Type B pancreatic cell (in vitro differentiated cells): ENCODE results near the gene SETD4. TPM values are rescaled to one million over a fixed set of nuclear protein-coding genes. Genes with fewer than 3 reads are reported as not detected.

Source experiments
- DNase-seq: peaks from one replicate; pipeline ENCODE4 v3.0.0; 2021; ENCODE audit warnings: mixed read lengths; ENCODE audit not compliant: unreplicated experiment; ENCODE audit errors: extremely low spot score
- H3K27ac Mint-ChIP-seq: 2 replicates; pipeline ENCODE4 v1.8.0; 2021; ENCODE audit warnings: mild to moderate bottlenecking, mixed read lengths
- H3K27me3 Mint-ChIP-seq: 2 replicates; pipeline ENCODE4 v1.8.0; 2021; ENCODE audit warnings: mixed read lengths
- H3K36me3 Mint-ChIP-seq: 2 replicates; pipeline ENCODE4 v1.8.0; 2021; ENCODE audit warnings: mixed read lengths
- H3K4me1 Mint-ChIP-seq: one replicate; pipeline ENCODE4 v1.8.0; 2021; ENCODE audit warnings: mixed read lengths; ENCODE audit not compliant: unreplicated experiment
- H3K4me3 Mint-ChIP-seq: 2 replicates; pipeline ENCODE4 v1.8.0; 2021; ENCODE audit warnings: mild to moderate bottlenecking, mixed read lengths
- H3K9me3 Mint-ChIP-seq: 2 replicates; pipeline ENCODE4 v1.8.0; 2021; ENCODE audit warnings: mixed read lengths
- total RNA-seq: library from RNA; stranded (reverse); gene quantifications from 2 replicates; pipeline ENCODE4 v1.2.1, GENCODE V29; 2021; ENCODE audit warnings: low replicate concordance
- TF ChIP-seq, protein P1 (sequence below): fragments of 200-600 bp; sonication (generic); conservative IDR thresholded peaks from 2 replicates; pipeline ENCODE4 v1.5.0; 2021; ENCODE audit warnings: antibody characterized with exemption, mild to moderate bottlenecking

SETD4 gene
- total RNA-seq, 1 donor from 2014 or later = 26.4 TPM

DNA sequence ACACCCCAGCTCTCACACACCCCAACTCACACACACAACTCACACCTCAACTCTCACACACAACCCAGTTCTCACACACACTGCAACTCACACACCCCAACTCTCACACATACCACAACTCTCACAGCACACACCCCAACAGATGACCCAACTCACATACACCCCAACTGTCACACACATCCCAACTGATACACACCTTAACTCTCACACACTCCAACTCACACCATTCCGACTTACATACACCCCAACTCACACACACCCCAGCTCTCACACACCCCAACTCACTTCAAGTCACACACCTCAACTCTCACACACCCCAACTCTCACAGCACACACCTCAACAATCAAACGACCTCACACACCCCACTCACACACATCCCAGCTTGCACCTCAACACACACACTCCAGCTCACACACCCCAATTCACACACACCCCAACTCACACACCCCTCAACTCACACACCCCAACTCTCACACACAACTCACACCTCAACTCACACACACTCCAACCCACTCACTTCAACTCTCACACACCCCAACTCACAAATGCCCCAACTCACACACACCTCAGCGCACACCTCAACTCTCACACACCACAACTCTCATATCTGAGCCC, 66.3 kb downstream of the SETD4 start:
- Mint-ChIP-seq H3K4me1 (peaks cover 4% of the 10 kb centered on the region), H3K4me3 (no peak overlapping the region), H3K36me3 (no peaks in the 10 kb centered on the region), H3K27ac (no peak overlapping the region), H3K9me3 (no peaks in the 10 kb centered on the region), H3K27me3 (peaks cover 11% of the 10 kb centered on the region)
- TF ChIP-seq, protein P1, sequence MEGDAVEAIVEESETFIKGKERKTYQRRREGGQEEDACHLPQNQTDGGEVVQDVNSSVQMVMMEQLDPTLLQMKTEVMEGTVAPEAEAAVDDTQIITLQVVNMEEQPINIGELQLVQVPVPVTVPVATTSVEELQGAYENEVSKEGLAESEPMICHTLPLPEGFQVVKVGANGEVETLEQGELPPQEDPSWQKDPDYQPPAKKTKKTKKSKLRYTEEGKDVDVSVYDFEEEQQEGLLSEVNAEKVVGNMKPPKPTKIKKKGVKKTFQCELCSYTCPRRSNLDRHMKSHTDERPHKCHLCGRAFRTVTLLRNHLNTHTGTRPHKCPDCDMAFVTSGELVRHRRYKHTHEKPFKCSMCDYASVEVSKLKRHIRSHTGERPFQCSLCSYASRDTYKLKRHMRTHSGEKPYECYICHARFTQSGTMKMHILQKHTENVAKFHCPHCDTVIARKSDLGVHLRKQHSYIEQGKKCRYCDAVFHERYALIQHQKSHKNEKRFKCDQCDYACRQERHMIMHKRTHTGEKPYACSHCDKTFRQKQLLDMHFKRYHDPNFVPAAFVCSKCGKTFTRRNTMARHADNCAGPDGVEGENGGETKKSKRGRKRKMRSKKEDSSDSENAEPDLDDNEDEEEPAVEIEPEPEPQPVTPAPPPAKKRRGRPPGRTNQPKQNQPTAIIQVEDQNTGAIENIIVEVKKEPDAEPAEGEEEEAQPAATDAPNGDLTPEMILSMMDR = no peak
- DNase-seq = no peak

DNA sequence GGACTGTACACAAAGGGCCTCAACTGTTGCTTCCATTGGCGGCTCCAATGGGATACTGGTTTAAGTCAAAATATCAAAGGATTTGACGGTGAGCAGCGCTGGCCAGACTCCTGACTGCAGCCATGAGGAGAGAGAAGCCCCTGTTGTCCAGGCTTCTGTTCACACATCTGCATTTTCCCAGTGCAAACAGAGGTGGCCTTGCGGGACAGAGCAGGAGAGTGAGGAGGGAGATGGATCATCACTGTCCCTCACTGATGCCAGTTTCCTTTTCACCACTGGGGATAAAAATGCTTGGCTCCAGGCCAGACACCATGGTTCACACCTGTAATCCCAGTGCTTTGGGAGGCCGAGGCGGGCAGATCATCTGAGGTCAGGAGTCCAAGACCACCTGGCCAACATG, 69.2 kb downstream of the SETD4 start:
- peaks cover 2% of the 10 kb centered on the region for H3K27me3 Mint-ChIP-seq
- H3K27ac Mint-ChIP-seq = no peak overlapping the region
- no peaks in the 10 kb centered on the region for H3K36me3 Mint-ChIP-seq
- DNase-seq = no peak
- TF ChIP-seq, protein P1 = no peak
- no peak overlapping the region for H3K4me3 Mint-ChIP-seq
- H3K4me1 Mint-ChIP-seq = peaks cover 13% of the 10 kb centered on the region
- no peaks in the 10 kb centered on the region for H3K9me3 Mint-ChIP-seq

DNA sequence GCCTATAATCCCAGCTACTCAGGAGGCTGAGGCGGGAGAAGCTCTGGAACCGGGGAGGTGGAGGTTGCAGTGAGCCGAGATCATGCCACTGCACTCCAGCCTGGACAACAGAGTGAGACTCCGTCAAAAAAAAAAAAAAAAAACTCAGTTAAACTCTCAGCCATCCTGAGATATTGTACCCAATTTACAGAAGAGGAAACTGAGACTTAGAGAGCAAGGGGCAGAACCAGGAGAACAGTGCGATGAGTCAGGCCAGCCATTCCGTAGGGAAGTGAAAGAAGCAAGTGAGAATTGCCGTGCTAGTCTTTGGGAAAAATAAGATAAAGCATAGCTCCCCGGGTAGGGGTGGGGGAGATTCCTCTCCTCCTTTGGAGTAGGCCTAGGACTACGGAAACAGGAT, 69.7 kb downstream of the SETD4 start:
- Mint-ChIP-seq H3K4me1 (peaks cover 13% of the 10 kb centered on the region), H3K27ac (no peak overlapping the region), H3K27me3 (no peaks in the 10 kb centered on the region), H3K4me3 (no peak overlapping the region), H3K9me3 (no peaks in the 10 kb centered on the region), H3K36me3 (no peaks in the 10 kb centered on the region)
- DNase-seq = no peak
- TF ChIP-seq, protein P1 = no peak

DNA sequence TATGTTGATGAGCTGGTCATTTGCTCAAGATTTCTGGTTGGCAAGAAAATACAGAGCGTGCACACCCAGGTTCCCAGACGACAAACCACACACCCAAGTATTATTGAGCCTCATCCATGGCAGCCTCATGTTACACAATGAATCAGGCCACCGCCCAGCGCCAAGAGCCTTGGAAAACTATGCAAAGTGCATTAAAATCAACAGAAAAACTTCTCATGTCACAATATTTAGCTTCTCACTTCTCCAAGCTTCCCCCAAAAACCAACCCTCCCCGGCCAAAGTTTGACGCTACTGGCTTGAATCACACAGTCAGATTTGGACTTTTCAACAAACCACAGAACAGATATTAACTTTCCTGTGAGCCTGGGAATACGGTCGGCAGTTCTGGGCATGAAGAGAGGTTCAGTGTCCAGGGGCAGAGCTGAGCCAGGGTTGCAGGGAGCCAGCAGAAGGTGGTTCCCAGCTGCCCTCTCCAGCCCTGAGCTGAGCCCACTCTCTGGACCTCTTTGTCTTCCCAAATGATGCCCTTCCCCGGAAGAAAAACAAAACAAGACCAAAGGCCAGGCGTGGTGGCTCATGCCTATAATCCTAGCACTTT, 71.1 kb downstream of the SETD4 start:
- TF ChIP-seq, protein P1 = no peak
- no peak for DNase-seq
- Mint-ChIP-seq H3K9me3 (no peaks in the 10 kb centered on the region), H3K27me3 (no peaks in the 10 kb centered on the region), H3K4me1 (peaks cover 21% of the 10 kb centered on the region), H3K27ac (no peak overlapping the region), H3K4me3 (no peak overlapping the region), H3K36me3 (no peaks in the 10 kb centered on the region)

DNA sequence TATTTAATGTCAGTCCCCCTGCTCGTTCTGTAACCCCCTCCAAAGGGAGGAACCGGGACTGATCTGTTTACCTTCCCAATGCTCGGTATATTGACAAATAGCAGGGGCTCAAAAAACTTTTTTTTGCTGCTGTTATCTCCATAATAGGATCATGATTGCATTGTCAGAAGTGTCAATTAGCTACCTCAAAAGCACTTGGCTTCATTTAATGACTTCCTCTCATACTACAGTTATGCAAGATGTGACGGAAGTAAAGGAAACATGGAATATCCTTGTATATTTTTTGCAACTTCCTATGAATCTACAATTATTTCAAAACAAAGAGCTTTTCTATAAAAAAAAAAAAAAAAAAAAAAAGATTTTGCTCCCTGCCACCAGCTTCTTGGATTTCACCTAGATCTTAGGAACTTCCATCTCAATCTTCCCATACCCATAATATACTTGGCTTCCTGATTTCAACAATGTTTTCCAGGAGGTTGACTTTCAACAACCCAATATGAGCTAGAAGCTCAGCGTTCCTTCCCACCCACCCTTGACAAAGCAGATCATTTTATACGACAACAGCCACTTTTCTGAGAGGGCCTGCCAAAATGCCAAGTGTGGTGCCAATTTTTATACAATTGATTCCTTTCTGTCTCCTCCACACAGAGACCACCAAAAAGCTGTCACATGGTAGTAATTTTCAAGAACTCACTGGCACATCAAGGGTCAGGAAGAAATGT, 71.7 kb downstream of the SETD4 start:
- Mint-ChIP-seq H3K4me3 (no peak overlapping the region), H3K27me3 (no peaks in the 10 kb centered on the region), H3K36me3 (no peaks in the 10 kb centered on the region), H3K27ac (no peak overlapping the region), H3K4me1 (peaks cover 21% of the 10 kb centered on the region), H3K9me3 (peaks cover 5% of the 10 kb centered on the region)
- TF ChIP-seq, protein P1 = no peak
- no peak for DNase-seq
